ENCODE results near the gene SLC7A7.

GRCh38 chr14:22849212-22849819 is 34.1 kb upstream of the SLC7A7 start:
- no peak for TF ChIP-seq EZH2 (optimal IDR thresholded peaks at IDR 0.05; ENCODE audit: low read depth, low read length)
- no peak for TF ChIP-seq CTCF (IDR thresholded peaks at IDR 0.05; ENCODE audit: low read length)
